Transverse colon (tissue), 4 donors: Measurements from ENCODE around the gene AKIRIN2. TPM values are rescaled to one million over a fixed set of nuclear protein-coding genes. Genes with fewer than 3 reads are reported as not detected.
A peak's percentile ranks its signal among the peaks of the same experiment; 100 is the strongest.

Source experiments
- DNase-seq: peaks from one replicate; pipeline ENCODE4 v3.0.0-alpha.2; 2019
- H3K27ac ChIP-seq, 4 donors: fragments of 200-600 bp; sonication (generic); 2 replicates each; pipeline ENCODE4 v1.5.1; 2016 to 2018; ENCODE audit warnings: inconsistent platforms in 4 of 4
- H3K27me3 ChIP-seq: fragments of 200-600 bp; sonication (generic); 2 replicates; pipeline ENCODE4 v1.5.1; 2017; ENCODE audit warnings: inconsistent platforms
- H3K36me3 ChIP-seq, 4 donors: fragments of 200-600 bp; sonication (generic); 2 replicates each; pipeline ENCODE4 v1.5.1; 2017 to 2019; ENCODE audit warnings: inconsistent platforms in 4 of 4
- H3K4me1 ChIP-seq, 4 donors: fragments of 200-600 bp; sonication (generic); 2 replicates each; pipeline ENCODE4 v1.5.1; 2017 to 2020; ENCODE audit warnings: inconsistent platforms in 4 of 4
- H3K4me3 ChIP-seq, 4 donors: fragments of 200-600 bp; sonication (generic); 1 replicate in 1 of 4; 2 replicates in 3 of 4; pipeline versions ENCODE4 v1.5.1 to v1.6.1; 2017 to 2019; ENCODE audit warnings: inconsistent platforms in 4 of 4
- H3K9me3 ChIP-seq, 2 donors: fragments of 200-600 bp; sonication (generic); 2 replicates each; pipeline ENCODE4 v1.5.1; 2017 to 2019; ENCODE audit warnings: inconsistent platforms in 2 of 2
- CTCF ChIP-seq, 5 experiments: fragments of 200-600 bp in 3 of 5; fragments of 450-650 bp in 2 of 5; sonication (generic) in 3 of 5; IDR thresholded peaks; 1 replicate in 2 of 5; 2 replicates in 3 of 5; pipeline ENCODE4 v1.5.1; 2016 to 2017; ENCODE audit warnings: antibody characterized with exemption in 5 of 5, inconsistent platforms in 3 of 5, mild to moderate bottlenecking in 2 of 5, moderate library complexity in 1 of 5
- EP300 ChIP-seq: sonication (generic); formaldehyde crosslinking; IDR thresholded peaks from one replicate; pipeline ENCODE4 v1.6.1; 2017; ENCODE audit warnings: antibody characterized with exemption, low read depth
- POLR2A ChIP-seq: fragments of 450-650 bp; IDR thresholded peaks from one replicate; pipeline ENCODE4 v1.6.1; 2016; ENCODE audit warnings: antibody characterized with exemption, mild to moderate bottlenecking, moderate library complexity
- POLR2AphosphoS5 ChIP-seq, 3 donors: sonication (generic); formaldehyde crosslinking; IDR thresholded peaks; one replicate each; pipeline ENCODE4 v1.6.1; 2016; ENCODE audit warnings: antibody characterized with exemption in 3 of 3
- WGBS, 2 donors: methylation state at CpG; one replicate each; pipeline ENCODE4 v1.1.5; 2018; ENCODE audit warnings: low coverage in 1 of 2; 5-methylcytosine and 5-hydroxymethylcytosine counted together
- in situ Hi-C, 4 donors: fragments of 200-750 bp; cut with MboI; loops; one replicate each; pipeline versions ENCODE4 v1.15.0 to v1.15.1; 2017; ENCODE audit warnings: low sequenced_read_pairs in 3 of 4, low pct_ligation_motif_present in 1 of 4, low pct_unique_long_range_greater_than_20kb in 1 of 4
- intact Hi-C: fragments of 100-400 bp; cut with DNase I; formaldehyde crosslinking; loops from one replicate; pipeline ENCODE4 v1.15.1; 2023; ENCODE audit warnings: low total_unique reads
- total RNA-seq, 4 donors: library from RNA; depleted of rRNA; stranded (reverse); fragments of >200 nt; gene quantifications; one replicate each; pipeline ENCODE4 v1.1.0, GENCODE V29; 2016

The AKIRIN2 gene
- total RNA-seq, 4 donors from 2014 or later: 16.3 to 44.9 (median 20.7) TPM

GRCh38 chr6:87742106-87742505 lies 40.1 kb upstream of the AKIRIN2 start:
- WGBS, 2 donors: 47% methylated on average over 2 of the region's 2 CpGs; no CpG with 5 or more reads in 1 of the 2 donors

GRCh38 chr6:87741001-87741650 lies 39.1 kb upstream of the AKIRIN2 start:
- H3K4me3 ChIP-seq: no peak overlapping the region
- TF ChIP-seq EP300 (no peak), CTCF (IDR thresholded peaks at IDR 0.05) (no peak), POLR2AphosphoS5 (IDR thresholded peaks at IDR 0.05) (no peak), POLR2A (no peak)
- H3K9me3 ChIP-seq: no peaks in the 10 kb centered on the region
- intact Hi-C loops (no loop called here), in situ Hi-C loops (no loop called here)
- H3K36me3 ChIP-seq: no peaks in the 10 kb centered on the region
- no peaks in the 10 kb centered on the region for H3K27me3 ChIP-seq
- DNase-seq: no peak
- no peak overlapping the region for H3K27ac ChIP-seq
- no peaks in the 10 kb centered on the region for H3K4me1 ChIP-seq
- 52 to 60% methylated on average over 9 of the region's 9 CpGs for WGBS, 2 donors

More at GRCh38 chr6:87742106-87742505, 40.1 kb upstream of the AKIRIN2 start:
- H3K36me3 ChIP-seq: no peaks in the 10 kb centered on the region
- H3K27me3 ChIP-seq: no peaks in the 10 kb centered on the region
- H3K4me1 ChIP-seq: no peaks in the 10 kb centered on the region
- H3K4me3 ChIP-seq: no peak overlapping the region
- in situ Hi-C loops: no loop called here
- intact Hi-C loops: no loop called here
- TF ChIP-seq POLR2AphosphoS5 (IDR thresholded peaks at IDR 0.05) (no peak), EP300 (no peak)
- peak; percentile 31 for DNase-seq
- no peak overlapping the region for H3K27ac ChIP-seq
- H3K9me3 ChIP-seq: no peaks in the 10 kb centered on the region

- in situ Hi-C loops: no loop called here
- no peaks in the 10 kb centered on the region for H3K27me3 ChIP-seq
Measured at GRCh38 chr6:87738744-87739143, 36.7 kb upstream of the AKIRIN2 start.

GRCh38 chr6:87738000-87738399 lies 36.0 kb upstream of the AKIRIN2 start:
- H3K36me3 ChIP-seq: no peaks in the 10 kb centered on the region
- 64 to 78% methylated on average over 3 of the region's 3 CpGs for WGBS, 2 donors
- no peaks in the 10 kb centered on the region for H3K9me3 ChIP-seq
- intact Hi-C loops: loop anchor here (10.0 kb wide), 1 partner anchor 883 kb away; no protein-coding TSS in a partner anchor
- H3K27ac ChIP-seq: no peak overlapping the region
- TF ChIP-seq POLR2AphosphoS5 (IDR thresholded peaks at IDR 0.05) (no peak), EP300 (no peak)
- H3K27me3 ChIP-seq: no peaks in the 10 kb centered on the region
- in situ Hi-C loops: no loop called here
- H3K4me1 ChIP-seq: peaks cover 0 to 1% (median 0%) of the 10 kb centered on the region in 4 donors
- no peak for DNase-seq
- no peak overlapping the region for H3K4me3 ChIP-seq

More at GRCh38 chr6:87738744-87739143, 36.7 kb upstream of the AKIRIN2 start:
- H3K9me3 ChIP-seq: no peaks in the 10 kb centered on the region
- DNase-seq: no peak
- H3K4me3 ChIP-seq: no peak overlapping the region
- H3K27ac ChIP-seq: no peak overlapping the region
- H3K4me1 ChIP-seq: no peaks in the 10 kb centered on the region
- no peak for TF ChIP-seq POLR2A
- no peak for TF ChIP-seq EP300
- no peak for TF ChIP-seq POLR2AphosphoS5 (IDR thresholded peaks at IDR 0.05)
- TF ChIP-seq CTCF (IDR thresholded peaks at IDR 0.05): no peak
- no peaks in the 10 kb centered on the region for H3K36me3 ChIP-seq
- WGBS, 2 donors: 70 to 80% methylated on average over 4 of the region's 4 CpGs
- intact Hi-C loops: loop anchor here (10.0 kb wide), 1 partner anchor 884 kb away; no protein-coding TSS in a partner anchor

GRCh38 chr6:87736809-87737540 lies 34.9 kb upstream of the AKIRIN2 start:
- no peak for DNase-seq
- in situ Hi-C loops (no loop called here), intact Hi-C loops (loop anchor here (10.0 kb wide), 1 partner anchor 882 kb away; no protein-coding TSS in a partner anchor)
- Histone ChIP-seq H3K27ac (no peak overlapping the region), H3K4me3 (no peak overlapping the region), H3K27me3 (no peaks in the 10 kb centered on the region), H3K9me3 (no peaks in the 10 kb centered on the region), H3K36me3 (no peaks in the 10 kb centered on the region), H3K4me1 (peaks cover 0 to 11% (median 8%) of the 10 kb centered on the region in 4 donors)
- TF ChIP-seq POLR2A (no peak), CTCF (IDR thresholded peaks at IDR 0.05) (no peak), EP300 (no peak), POLR2AphosphoS5 (IDR thresholded peaks at IDR 0.05) (no peak)
- WGBS, 2 donors: 66 to 75% methylated on average over 3 of the region's 5 CpGs
